KOPT-K1 (cell line): Measurements from ENCODE around the gene SMTNL1.
A peak's percentile ranks its signal among the peaks of the same experiment; 100 is the strongest.
"Not testable (repeated sequence)": the region's sequence is repeated elsewhere in the genome, so short reads cannot be mapped to it uniquely, and the experiment has no call there.

Experiments
- H3K27ac ChIP-seq: fragments of 200-600 bp; sonication (generic); 2 replicates; pipeline ENCODE4 v1.5.1; 2016; ENCODE audit warnings: antibody characterized with exemption, mild to moderate bottlenecking, low read depth, low read length; ENCODE audit not compliant: poor library complexity, severe bottlenecking
- H3K36me3 ChIP-seq: fragments of 200-600 bp; sonication (generic); 2 replicates; pipeline ENCODE4 v1.5.1; 2017; ENCODE audit warnings: antibody characterized with exemption, mild to moderate bottlenecking, low read length, moderate library complexity; ENCODE audit not compliant: insufficient read depth
- H3K9me3 ChIP-seq: fragments of 200-600 bp; sonication (generic); 2 replicates; pipeline ENCODE4 v1.5.1; 2017; ENCODE audit warnings: antibody characterized with exemption, low read length, mild to moderate bottlenecking; ENCODE audit not compliant: insufficient read depth, poor library complexity, severe bottlenecking

Gene SMTNL1

GRCh38 chr11:57521116-57521515 is 16.3 kb upstream of the SMTNL1 start:
- Histone ChIP-seq H3K36me3 (peaks cover 8% of the 10 kb centered on the region; the same call in 1 of the 2 replicates), H3K27ac (no peak overlapping the region), H3K9me3 (no peaks in the 10 kb centered on the region)

DNA sequence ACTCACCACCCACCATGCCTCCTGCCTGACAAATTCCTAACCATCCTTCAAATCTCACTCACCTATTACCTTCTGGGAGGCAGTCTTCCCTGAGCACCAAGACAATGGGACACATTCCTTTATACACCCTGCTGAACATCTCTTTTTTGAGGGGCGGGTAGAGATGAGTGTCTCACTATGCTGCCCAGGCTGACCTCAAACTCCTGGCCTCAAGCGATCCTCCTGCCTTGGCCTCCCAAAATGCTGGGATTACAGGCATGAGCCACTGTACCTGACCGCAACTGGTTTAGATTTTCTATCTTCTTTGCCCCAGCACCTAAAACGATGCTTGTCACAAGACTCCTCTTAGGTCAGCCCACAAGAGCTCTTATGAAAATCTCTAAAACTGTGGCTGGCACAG is 14.0 kb upstream of the SMTNL1 start:
- H3K36me3 ChIP-seq = peaks cover 25% of the 10 kb centered on the region
- no peak overlapping the region for H3K27ac ChIP-seq
- no peaks in the 10 kb centered on the region for H3K9me3 ChIP-seq

GRCh38 chr11:57527056-57527631 is 10.3 kb upstream of the SMTNL1 start:
- Histone ChIP-seq H3K36me3 (peaks cover 32% of the 10 kb centered on the region), H3K9me3 (no peaks in the 10 kb centered on the region), H3K27ac (no peak overlapping the region)

- Histone ChIP-seq H3K36me3 (peaks cover 32% of the 10 kb centered on the region), H3K27ac (no peak overlapping the region), H3K9me3 (no peaks in the 10 kb centered on the region)
These were observed 8.4 kb upstream of the SMTNL1 start for GRCh38 chr11:57529012-57529411.

GRCh38 chr11:57530215-57530595 is 7.2 kb upstream of the SMTNL1 start:
- H3K9me3 ChIP-seq = no peaks in the 10 kb centered on the region
- peak overlapping the region; percentile 79 for H3K27ac ChIP-seq

DNA sequence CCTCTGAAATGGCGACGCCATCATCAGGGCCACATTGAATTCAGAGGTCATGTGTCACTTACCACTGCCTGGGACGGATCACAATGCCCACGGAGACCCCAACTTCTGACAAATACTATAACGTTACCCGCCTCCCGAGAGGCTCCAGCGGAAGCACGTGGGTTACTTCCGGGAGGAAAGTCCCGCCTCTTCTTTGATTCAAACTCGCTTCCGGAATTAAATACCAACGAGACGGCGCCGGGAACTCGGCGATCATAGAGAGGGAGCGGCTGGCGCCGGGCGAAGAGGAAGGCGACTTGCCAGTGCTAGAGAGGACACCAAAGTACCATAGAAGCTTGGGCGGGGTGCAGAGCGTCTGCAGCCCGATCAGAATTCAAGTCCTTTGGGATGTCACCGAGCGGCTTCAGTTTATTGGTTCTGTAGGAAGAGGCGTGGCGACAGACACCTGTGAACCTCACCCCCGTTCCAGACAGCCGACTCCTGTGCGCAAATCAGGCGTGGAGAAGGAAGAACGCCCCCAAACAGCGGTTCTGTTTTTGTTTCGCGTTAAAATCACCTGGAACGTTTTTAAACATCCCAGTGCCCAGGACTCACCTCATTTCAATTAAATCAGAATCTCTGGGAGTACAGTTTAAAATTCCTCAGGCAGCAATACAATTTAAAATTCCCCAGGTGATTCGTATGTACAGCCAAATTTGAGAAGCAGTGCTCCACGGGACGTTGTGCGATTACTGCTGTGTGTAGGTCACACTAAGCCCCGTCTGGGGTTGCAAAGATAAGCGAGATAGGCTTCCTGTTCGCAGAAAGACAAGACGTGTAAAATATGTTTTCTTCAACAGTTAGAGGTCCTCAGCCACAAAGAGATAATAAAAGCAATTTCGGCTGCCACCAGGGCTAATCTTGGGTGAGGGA is 6.5 kb upstream of the SMTNL1 start, which contains the start of gene TIMM10:
Gene TIMM10, minus strand, starts transcription at position 159 of the 912 bp plus-strand sequence. CDS start 565 bp downstream, outside the sequence.
- no peaks in the 10 kb centered on the region for H3K9me3 ChIP-seq
- peaks cover 24% of the 10 kb centered on the region for H3K36me3 ChIP-seq
- peak within 1 kb of the TSS; percentile 79 for H3K27ac ChIP-seq

More at GRCh38 chr11:57530215-57530595, 7.2 kb upstream of the SMTNL1 start:
- peaks cover 26% of the 10 kb centered on the region for H3K36me3 ChIP-seq

DNA sequence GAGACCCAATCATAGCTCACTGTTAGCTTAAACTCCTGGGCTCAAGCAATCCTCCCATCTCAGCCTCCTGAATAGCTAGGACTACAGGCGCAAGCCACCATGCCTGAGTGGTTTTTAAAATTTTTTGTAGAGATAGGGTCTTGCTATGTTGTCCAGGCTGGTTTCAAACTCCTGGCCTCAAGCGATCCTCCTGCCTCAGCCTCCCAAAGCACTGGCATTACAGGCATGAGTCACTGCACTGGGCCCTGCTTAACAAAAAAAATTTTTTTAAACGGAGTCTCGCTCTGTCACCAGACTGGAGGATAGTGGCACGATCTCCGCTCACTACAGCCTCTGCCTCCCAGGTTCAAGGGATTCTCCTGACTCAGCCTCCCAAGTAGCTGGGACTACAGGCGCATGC is 2.9 kb upstream of the SMTNL1 start:
- not testable (repeated sequence) for H3K9me3 ChIP-seq, H3K27ac ChIP-seq
- peaks cover 14% of the 10 kb centered on the region; the same call in 1 of the 2 replicates for H3K36me3 ChIP-seq

DNA sequence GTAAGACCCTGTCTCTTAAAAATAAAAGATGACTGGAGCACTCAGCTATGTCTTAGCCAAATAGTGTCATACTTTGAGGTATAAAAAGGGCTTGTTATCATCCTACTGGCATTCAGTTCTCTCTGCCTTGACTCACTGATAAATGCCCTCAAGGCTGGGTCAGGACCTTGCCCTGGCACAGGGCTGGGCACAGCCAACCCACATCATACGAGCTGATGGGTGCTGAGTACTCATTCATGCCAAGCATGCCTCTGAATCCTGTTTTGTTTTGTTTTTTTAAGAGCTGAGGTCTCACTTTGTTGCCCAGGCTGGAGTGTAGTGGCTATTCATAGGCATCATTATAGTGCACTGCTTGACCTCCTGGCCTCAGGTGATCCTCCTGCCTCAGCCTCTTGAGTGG is 1.9 kb downstream of the SMTNL1 start:
- H3K27ac ChIP-seq = no peak overlapping the region
- no peaks in the 10 kb centered on the region for H3K9me3 ChIP-seq
- peaks cover 46% of the 10 kb centered on the region; the same call in 1 of the 2 replicates for H3K36me3 ChIP-seq

DNA sequence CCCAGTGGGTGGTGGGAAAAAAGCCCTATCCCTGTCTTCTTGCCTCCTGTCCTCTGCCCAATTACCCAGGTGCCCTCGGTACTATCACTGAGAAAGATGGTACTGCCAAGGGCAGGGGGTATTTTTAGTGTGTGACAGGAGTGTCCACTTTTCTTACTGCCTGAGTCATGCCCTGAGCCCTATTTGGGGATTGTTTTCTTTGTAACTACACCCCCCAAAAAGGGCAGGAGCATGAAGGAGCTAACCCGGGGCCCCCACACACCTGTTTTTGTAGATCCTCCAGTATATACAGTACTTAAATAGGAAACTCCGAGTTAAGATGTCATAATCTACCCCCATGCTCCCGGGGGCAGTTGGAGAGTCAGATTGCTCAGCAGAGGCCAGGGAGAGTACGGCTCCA is 3.8 kb downstream of the SMTNL1 start:
- Histone ChIP-seq H3K27ac (no peak overlapping the region), H3K36me3 (peaks cover 49% of the 10 kb centered on the region; the same call in 1 of the 2 replicates)

GRCh38 chr11:57542582-57542981 is 5.2 kb downstream of the SMTNL1 start:
- Histone ChIP-seq H3K36me3 (peaks cover 62% of the 10 kb centered on the region), H3K27ac (no peak overlapping the region), H3K9me3 (no peaks in the 10 kb centered on the region)

More for the DNA sequence above, 3.8 kb downstream of the SMTNL1 start:
- H3K9me3 ChIP-seq = no peaks in the 10 kb centered on the region

GRCh38 chr11:57543593-57543992 is 6.2 kb downstream of the SMTNL1 start:
- Histone ChIP-seq H3K36me3 (peaks cover 64% of the 10 kb centered on the region), H3K9me3 (no peaks in the 10 kb centered on the region), H3K27ac (no peak overlapping the region)

DNA sequence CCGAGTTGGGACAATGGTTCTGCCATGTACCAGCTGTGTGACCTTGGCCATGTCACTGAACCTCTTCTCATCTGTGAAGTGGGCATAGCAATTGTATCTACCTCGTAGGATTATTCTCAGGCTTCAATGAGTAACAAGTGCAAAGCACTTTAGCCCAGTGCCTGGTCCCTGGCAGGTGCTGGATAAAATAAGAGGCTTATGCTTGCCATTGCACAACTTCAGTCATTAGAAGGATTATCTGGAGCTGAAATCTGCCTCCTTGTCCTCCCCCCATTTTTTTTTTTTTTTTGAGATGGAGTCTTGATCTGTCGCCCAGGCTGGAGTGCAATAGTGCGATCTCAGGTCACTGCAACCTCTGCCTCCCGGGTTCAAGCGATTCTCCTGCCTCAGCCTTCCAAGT is 7.2 kb downstream of the SMTNL1 start:
- Histone ChIP-seq H3K27ac (no peak overlapping the region), H3K36me3 (peaks cover 61% of the 10 kb centered on the region)

GRCh38 chr11:57545883-57546282 is 8.5 kb downstream of the SMTNL1 start:
- H3K36me3 ChIP-seq = peaks cover 70% of the 10 kb centered on the region
- no peaks in the 10 kb centered on the region for H3K9me3 ChIP-seq
- H3K27ac ChIP-seq = no peak overlapping the region

More for the DNA sequence above, 7.2 kb downstream of the SMTNL1 start:
- no peaks in the 10 kb centered on the region for H3K9me3 ChIP-seq

- peaks cover 71% of the 10 kb centered on the region for H3K36me3 ChIP-seq
- no peaks in the 10 kb centered on the region for H3K9me3 ChIP-seq
- H3K27ac ChIP-seq = no peak overlapping the region
These were observed 9.1 kb downstream of the SMTNL1 start for GRCh38 chr11:57546451-57546850.

DNA sequence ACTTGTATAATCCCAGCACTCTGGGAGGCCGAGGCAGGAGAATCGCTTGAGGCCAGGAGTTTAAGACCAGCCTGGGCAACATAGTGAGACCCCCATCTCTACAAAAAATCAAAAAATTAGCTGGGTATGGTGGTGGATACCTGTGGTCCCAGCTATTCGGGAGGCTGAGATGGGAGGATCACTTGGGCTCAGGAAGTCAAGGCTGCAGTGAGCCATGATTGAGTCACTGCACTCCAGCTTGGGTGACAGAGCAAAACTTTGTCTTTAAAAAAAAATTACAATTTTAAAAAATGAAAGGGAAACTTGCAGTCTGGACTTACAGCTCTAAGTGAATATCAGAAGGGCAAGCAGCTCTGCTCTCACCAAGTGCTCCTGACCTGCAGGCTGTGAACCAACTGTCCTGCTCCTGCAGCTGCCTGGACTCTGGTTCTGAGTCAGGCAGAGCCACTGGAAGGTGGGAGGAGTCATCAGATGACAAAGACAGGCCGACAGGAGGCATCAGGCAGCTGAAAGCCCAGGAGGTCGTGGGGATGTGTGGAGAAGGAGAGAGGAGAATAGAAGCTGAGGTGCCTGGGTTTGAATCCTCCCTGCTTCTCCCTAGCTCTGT is 9.6 kb downstream of the SMTNL1 start:
- peaks cover 71% of the 10 kb centered on the region for H3K36me3 ChIP-seq
- H3K9me3 ChIP-seq = no peaks in the 10 kb centered on the region
- no peak overlapping the region for H3K27ac ChIP-seq
